Adrenal gland (tissue), 5 donors: ENCODE measurements around the gene INSL4.

Source experiments
- CTCF ChIP-seq, 6 experiments: fragments of 450-650 bp in 4 of 6; fragments of 200-600 bp in 2 of 6; sonication (generic) in 1 of 6; IDR thresholded peaks; 1 replicate in 5 of 6; 2 replicates in 1 of 6; pipeline versions ENCODE4 v1.5.1 to v1.8.0; 2016 to 2021; ENCODE audit warnings: antibody characterized with exemption in 6 of 6, mild to moderate bottlenecking in 2 of 6, moderate library complexity in 1 of 6
- POLR2A ChIP-seq, 2 donors: fragments of 450-650 bp; IDR thresholded peaks; one replicate each; pipeline ENCODE4 v1.6.1; 2017; ENCODE audit warnings: antibody characterized with exemption in 2 of 2, mild to moderate bottlenecking in 2 of 2, moderate library complexity in 1 of 2
- donor health status: DM: no; HTN: no; CAD: no.

- TF ChIP-seq POLR2A (IDR thresholded peaks at IDR 0.05) (no peak), CTCF (IDR thresholded peaks at IDR 0.05) (peak; percentile 40 to 73 (median 66))
These were observed 44.6 kb upstream of the INSL4 start for GRCh38 chr9:5186416-5187169.
